ENCODE measurements around the gene IL37. TPM values are rescaled to one million over a fixed set of nuclear protein-coding genes. Genes with fewer than 3 reads are reported as not detected.

The IL37 gene
- total and polyA plus RNA-seq, 2 experiments from 2014 or later, result not detected

DNA sequence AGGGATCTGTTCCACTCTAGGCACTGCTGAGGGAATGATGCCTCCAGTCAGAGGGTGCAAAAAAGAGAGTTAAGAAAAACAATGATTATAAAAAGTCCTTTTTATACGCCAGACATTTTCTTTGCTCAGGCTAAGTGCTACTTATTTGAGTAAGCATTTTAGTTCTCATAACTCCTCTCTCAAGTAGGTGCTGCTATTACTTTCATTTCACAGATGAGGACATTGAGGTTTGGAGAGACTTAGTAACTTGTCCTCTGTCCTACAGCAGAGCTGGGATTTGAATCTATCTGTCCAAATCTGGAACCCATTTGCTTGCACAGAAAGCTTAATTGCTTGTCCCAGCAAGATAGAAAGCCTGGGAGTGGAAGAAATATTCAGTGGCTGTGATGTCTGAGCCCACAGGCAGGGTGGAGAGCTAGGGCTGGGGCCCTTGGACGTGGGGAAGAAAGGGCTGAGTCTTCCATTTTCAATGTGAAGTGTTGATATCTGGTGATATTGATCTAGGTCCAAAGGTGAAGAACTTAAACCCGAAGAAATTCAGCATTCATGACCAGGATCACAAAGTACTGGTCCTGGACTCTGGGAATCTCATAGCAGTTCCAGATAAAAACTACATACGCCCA is 5.8 kb downstream of the IL37 start:
- Histone ChIP-seq H4K20me1 (ENCODE audit: insufficient read depth) (no peaks in the 10 kb centered on the region), H3K79me2 (ENCODE audit: insufficient read depth) (no peaks in the 10 kb centered on the region), H3K27ac (no peak overlapping the region), H3K9me2 (ENCODE audit: insufficient read depth) (no peaks in the 10 kb centered on the region), H2AFZ (no peak overlapping the region), H3K9ac (no peak overlapping the region), H3K4me2 (ENCODE audit: unreplicated experiment) (no peak overlapping the region), H3K4me3 (no peak overlapping the region), H3F3A (ENCODE audit: insufficient read depth) (no peaks in the 10 kb centered on the region), H3K36me3 (ENCODE audit: low read depth) (no peaks in the 10 kb centered on the region), H3K9me3 (ENCODE audit: low read depth) (no peaks in the 10 kb centered on the region), H3K4me1 (ENCODE audit: insufficient read depth) (no peaks in the 10 kb centered on the region), H3K27me3 (replicated peaks; ENCODE audit: insufficient read depth) (peaks cover 19% of the 10 kb centered on the region)
- no peak for DNase-seq
- TF ChIP-seq EZH2phosphoT487 (IDR thresholded peaks at IDR 0.05; ENCODE audit: insufficient read depth, low read depth) (no peak), EZH2 (IDR thresholded peaks at IDR 0.05; ENCODE audit: insufficient read depth, poor library complexity, severe bottlenecking) (no peak)
- in situ Hi-C loops (cut with MboI), result no loop called here
- 46 to 47% methylated on average over 4 of the region's 4 CpGs for WGBS, 2 experiments (ENCODE audit: low coverage in 1 of 2, low lambda C conversion rate in 2 of 2, missing lambda C conversion rate in 2 of 2)

- in situ Hi-C loops (cut with MboI), result no loop called here
- DNase-seq, result no peak
- WGBS, 2 experiments (ENCODE audit: low coverage in 1 of 2, low lambda C conversion rate in 2 of 2, missing lambda C conversion rate in 2 of 2), result 48 to 59% methylated on average over 5 of the region's 5 CpGs
Measured at GRCh38 chr2:112917856-112918255, 6.9 kb downstream of the IL37 start.

DNA sequence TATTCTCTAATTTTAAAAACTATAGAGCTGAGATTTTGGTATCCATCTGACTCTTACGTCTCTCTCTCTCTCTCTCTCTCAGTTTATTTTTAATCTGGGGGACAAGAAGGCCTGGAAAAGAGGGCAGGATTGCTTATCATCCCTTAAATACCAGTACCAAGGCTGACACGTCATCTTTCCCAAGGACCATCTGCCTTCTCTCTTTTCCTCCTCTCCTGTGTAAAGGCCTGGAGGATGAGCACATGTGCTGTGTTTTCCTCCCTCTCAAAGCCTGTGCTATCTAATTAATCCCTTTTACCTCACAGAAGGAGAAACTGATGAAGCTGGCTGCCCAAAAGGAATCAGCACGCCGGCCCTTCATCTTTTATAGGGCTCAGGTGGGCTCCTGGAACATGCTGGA is 7.3 kb downstream of the IL37 start:
- H3K4me3 ChIP-seq, result no peak overlapping the region
- no peaks in the 10 kb centered on the region for H3K4me1 ChIP-seq (ENCODE audit: insufficient read depth)
- 52 to 53% methylated on average over 4 of the region's 4 CpGs for WGBS, 2 experiments (ENCODE audit: low coverage in 1 of 2, low lambda C conversion rate in 2 of 2, missing lambda C conversion rate in 2 of 2)
- no peak overlapping the region for H3K9ac ChIP-seq
- H3K27ac ChIP-seq, result no peak overlapping the region
- no peak overlapping the region for H2AFZ ChIP-seq
- no peak overlapping the region for H3K4me2 ChIP-seq (ENCODE audit: unreplicated experiment)
- H3K27me3 ChIP-seq (replicated peaks; ENCODE audit: insufficient read depth), result peaks cover 8% of the 10 kb centered on the region
- H3F3A ChIP-seq (ENCODE audit: insufficient read depth), result no peaks in the 10 kb centered on the region
- no peaks in the 10 kb centered on the region for H4K20me1 ChIP-seq (ENCODE audit: insufficient read depth)
- TF ChIP-seq EZH2phosphoT487 (IDR thresholded peaks at IDR 0.05; ENCODE audit: insufficient read depth, low read depth), result no peak
- no peak for TF ChIP-seq EZH2 (IDR thresholded peaks at IDR 0.05; ENCODE audit: insufficient read depth, poor library complexity, severe bottlenecking)
- H3K79me2 ChIP-seq (ENCODE audit: insufficient read depth), result no peaks in the 10 kb centered on the region
- H3K36me3 ChIP-seq (ENCODE audit: low read depth), result no peaks in the 10 kb centered on the region
- no peaks in the 10 kb centered on the region for H3K9me3 ChIP-seq (ENCODE audit: low read depth)
- no peak for DNase-seq
- in situ Hi-C loops (cut with MboI), result no loop called here
- no peaks in the 10 kb centered on the region for H3K9me2 ChIP-seq (ENCODE audit: insufficient read depth)

More at GRCh38 chr2:112917856-112918255, 6.9 kb downstream of the IL37 start:
- Histone ChIP-seq H3K9me2 (ENCODE audit: insufficient read depth) (no peaks in the 10 kb centered on the region), H3K4me2 (ENCODE audit: unreplicated experiment) (no peak overlapping the region), H4K20me1 (ENCODE audit: insufficient read depth) (no peaks in the 10 kb centered on the region), H3K36me3 (ENCODE audit: low read depth) (no peaks in the 10 kb centered on the region), H3K27ac (no peak overlapping the region), H3K27me3 (replicated peaks; ENCODE audit: insufficient read depth) (peaks cover 10% of the 10 kb centered on the region), H3K4me1 (ENCODE audit: insufficient read depth) (no peaks in the 10 kb centered on the region), H2AFZ (no peak overlapping the region), H3K79me2 (ENCODE audit: insufficient read depth) (no peaks in the 10 kb centered on the region), H3F3A (ENCODE audit: insufficient read depth) (no peaks in the 10 kb centered on the region), H3K9ac (no peak overlapping the region), H3K9me3 (ENCODE audit: low read depth) (no peaks in the 10 kb centered on the region), H3K4me3 (no peak overlapping the region)
- TF ChIP-seq EZH2phosphoT487 (IDR thresholded peaks at IDR 0.05; ENCODE audit: insufficient read depth, low read depth) (no peak), EZH2 (IDR thresholded peaks at IDR 0.05; ENCODE audit: insufficient read depth, poor library complexity, severe bottlenecking) (no peak)

DNA sequence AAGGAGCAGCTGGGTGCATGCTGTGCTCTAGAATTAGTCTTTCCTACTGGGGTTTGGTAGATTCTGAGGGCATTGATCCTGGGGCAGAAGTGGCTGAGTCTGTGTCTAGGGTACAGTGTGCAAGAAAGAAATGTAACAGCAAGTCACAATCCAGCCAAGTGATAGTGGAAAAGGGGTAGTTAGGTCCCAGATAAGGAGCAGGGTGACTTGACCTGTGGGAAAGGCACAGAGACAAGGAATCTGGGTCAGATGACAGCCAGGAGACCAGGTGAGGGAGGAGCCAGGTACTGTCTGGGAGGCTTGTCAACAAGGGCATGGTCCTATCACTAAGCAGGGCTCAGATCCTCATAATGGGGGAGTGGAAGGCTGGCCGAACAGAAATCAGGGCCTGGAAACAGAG is 8.1 kb downstream of the IL37 start:
- Histone ChIP-seq H3K36me3 (ENCODE audit: low read depth) (no peaks in the 10 kb centered on the region), H3K9me2 (ENCODE audit: insufficient read depth) (no peaks in the 10 kb centered on the region), H3K27me3 (replicated peaks; ENCODE audit: insufficient read depth) (peaks cover 11% of the 10 kb centered on the region), H3K4me1 (ENCODE audit: insufficient read depth) (no peaks in the 10 kb centered on the region), H3K27ac (no peak overlapping the region), H3K9me3 (ENCODE audit: low read depth) (no peaks in the 10 kb centered on the region), H2AFZ (no peak overlapping the region), H3K4me2 (ENCODE audit: unreplicated experiment) (no peak overlapping the region), H3K9ac (no peak overlapping the region), H3K4me3 (no peak overlapping the region), H3K79me2 (ENCODE audit: insufficient read depth) (no peaks in the 10 kb centered on the region), H4K20me1 (ENCODE audit: insufficient read depth) (no peaks in the 10 kb centered on the region), H3F3A (ENCODE audit: insufficient read depth) (no peaks in the 10 kb centered on the region)
- in situ Hi-C loops (cut with MboI), result no loop called here
- TF ChIP-seq EZH2phosphoT487 (IDR thresholded peaks at IDR 0.05; ENCODE audit: insufficient read depth, low read depth) (no peak), EZH2 (IDR thresholded peaks at IDR 0.05; ENCODE audit: insufficient read depth, poor library complexity, severe bottlenecking) (no peak)
- DNase-seq, result no peak
- 25 to 40% methylated on average over 1 of the region's 1 CpG for WGBS, 2 experiments (ENCODE audit: low coverage in 1 of 2, low lambda C conversion rate in 2 of 2, missing lambda C conversion rate in 2 of 2)

Data from GM23248 (cell line).